Loucy (cell line): Measurements from ENCODE around the gene EXOSC7.

Source experiments
- EZH2phosphoT487 ChIP-seq: fragments of 200-600 bp; IDR thresholded peaks from 2 replicates; pipeline ENCODE4 v1.6.1; 2018; ENCODE audit warnings: antibody characterized with exemption, mild to moderate bottlenecking, moderate library complexity, borderline replicate concordance
- TF ChIP-seq, protein P1 (sequence below): fragments of 200-600 bp; sonication (generic); conservative IDR thresholded peaks from 2 replicates; pipeline ENCODE4 v1.5.1; 2014; ENCODE audit warnings: mild to moderate bottlenecking, antibody characterized with exemption, low read length

DNA sequence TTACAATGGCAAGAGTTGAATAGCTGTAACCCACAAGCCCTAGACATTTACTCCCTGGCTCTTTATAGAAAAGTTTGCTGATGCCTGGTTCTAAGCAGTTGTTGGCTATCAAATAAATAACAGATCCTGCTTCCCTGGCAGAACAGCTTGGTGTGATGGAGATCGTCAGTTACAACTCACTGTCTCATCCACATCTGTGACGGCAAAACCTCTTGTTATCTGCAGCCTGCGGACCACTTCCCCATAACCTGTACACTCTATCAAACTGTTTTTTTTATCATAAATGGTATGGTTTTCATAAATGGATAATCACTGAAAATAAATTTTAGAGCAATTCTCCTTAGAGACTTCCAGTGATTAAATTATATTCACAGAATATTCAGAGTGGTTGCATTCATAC is 14.2 kb upstream of the EXOSC7 start:
- TF ChIP-seq, protein P1, sequence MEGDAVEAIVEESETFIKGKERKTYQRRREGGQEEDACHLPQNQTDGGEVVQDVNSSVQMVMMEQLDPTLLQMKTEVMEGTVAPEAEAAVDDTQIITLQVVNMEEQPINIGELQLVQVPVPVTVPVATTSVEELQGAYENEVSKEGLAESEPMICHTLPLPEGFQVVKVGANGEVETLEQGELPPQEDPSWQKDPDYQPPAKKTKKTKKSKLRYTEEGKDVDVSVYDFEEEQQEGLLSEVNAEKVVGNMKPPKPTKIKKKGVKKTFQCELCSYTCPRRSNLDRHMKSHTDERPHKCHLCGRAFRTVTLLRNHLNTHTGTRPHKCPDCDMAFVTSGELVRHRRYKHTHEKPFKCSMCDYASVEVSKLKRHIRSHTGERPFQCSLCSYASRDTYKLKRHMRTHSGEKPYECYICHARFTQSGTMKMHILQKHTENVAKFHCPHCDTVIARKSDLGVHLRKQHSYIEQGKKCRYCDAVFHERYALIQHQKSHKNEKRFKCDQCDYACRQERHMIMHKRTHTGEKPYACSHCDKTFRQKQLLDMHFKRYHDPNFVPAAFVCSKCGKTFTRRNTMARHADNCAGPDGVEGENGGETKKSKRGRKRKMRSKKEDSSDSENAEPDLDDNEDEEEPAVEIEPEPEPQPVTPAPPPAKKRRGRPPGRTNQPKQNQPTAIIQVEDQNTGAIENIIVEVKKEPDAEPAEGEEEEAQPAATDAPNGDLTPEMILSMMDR, result no peak
- no peak for TF ChIP-seq EZH2phosphoT487
